GM12801 (cell line): ENCODE measurements around the gene DENND1C.

Experiments
- TF ChIP-seq, protein P1 (sequence below): IDR thresholded peaks from one replicate; pipeline ENCODE4 v1.5.1; 2011; ENCODE audit warnings: control low read depth; ENCODE audit not compliant: insufficient read length; ENCODE audit errors: extremely low read depth

DENND1C gene

DNA sequence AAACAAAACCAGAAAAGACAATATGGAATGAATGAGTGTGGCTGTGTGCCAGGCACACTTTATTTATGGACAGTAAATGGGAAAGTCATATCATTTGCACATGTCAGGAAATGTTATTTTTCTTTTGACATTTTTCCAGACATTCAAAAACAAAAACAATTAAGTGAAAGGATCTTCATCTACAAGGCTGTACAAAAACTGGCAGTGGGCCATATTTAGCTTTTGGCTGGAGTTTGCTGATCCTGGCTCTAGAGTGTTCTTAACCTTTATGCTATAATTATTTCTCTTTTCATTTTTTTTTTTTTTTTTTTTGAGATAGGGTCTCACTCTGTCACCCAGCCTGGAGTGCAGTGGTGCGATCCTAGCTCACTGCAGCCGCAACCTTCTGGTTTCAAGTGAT, 42.7 kb upstream of the DENND1C start:
- TF ChIP-seq, protein P1, sequence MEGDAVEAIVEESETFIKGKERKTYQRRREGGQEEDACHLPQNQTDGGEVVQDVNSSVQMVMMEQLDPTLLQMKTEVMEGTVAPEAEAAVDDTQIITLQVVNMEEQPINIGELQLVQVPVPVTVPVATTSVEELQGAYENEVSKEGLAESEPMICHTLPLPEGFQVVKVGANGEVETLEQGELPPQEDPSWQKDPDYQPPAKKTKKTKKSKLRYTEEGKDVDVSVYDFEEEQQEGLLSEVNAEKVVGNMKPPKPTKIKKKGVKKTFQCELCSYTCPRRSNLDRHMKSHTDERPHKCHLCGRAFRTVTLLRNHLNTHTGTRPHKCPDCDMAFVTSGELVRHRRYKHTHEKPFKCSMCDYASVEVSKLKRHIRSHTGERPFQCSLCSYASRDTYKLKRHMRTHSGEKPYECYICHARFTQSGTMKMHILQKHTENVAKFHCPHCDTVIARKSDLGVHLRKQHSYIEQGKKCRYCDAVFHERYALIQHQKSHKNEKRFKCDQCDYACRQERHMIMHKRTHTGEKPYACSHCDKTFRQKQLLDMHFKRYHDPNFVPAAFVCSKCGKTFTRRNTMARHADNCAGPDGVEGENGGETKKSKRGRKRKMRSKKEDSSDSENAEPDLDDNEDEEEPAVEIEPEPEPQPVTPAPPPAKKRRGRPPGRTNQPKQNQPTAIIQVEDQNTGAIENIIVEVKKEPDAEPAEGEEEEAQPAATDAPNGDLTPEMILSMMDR: no peak

DNA sequence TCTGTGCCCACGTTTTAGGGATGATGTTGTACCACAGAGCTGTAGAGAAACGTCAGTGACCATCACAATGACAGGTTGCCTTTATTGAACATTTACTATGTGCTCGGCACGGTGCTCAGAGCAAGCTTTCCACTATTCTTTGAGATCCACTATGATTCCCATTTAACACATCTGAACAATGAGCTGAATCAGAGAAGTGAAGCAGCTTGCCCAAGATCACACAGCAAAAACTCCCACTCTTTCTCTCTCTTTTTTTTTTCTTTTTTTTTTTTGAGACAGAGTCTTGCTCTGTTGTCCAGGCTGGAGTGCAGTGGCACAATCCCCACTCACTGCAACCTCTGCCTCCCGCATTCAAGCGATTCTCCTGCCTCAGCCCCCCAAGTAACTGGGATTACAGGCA, 41.1 kb upstream of the DENND1C start:
- TF ChIP-seq, protein P1: no peak

- TF ChIP-seq, protein P1: no peak
Measured at GRCh38 chr19:6521718-6522646, 40.4 kb upstream of the DENND1C start.

DNA sequence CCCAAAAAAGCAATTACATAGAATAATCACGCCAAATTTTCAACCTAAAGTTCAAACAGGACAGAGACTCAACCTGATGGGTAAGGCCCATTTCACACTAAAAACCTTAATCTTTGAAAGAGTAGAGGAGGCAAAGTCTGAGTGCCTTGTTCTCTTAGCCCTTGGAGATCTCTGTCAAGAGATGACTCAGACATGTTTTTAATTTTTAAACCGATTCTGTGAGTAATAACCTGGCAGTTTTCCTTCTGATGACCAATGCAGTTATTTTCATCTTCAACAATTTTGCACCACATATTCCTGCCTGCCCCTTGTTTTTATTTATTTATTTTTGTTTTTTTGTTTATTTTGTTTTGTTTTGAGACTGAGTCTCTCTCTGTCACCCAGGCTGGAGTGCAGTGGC, 37.7 kb upstream of the DENND1C start:
- TF ChIP-seq, protein P1: no peak

DNA sequence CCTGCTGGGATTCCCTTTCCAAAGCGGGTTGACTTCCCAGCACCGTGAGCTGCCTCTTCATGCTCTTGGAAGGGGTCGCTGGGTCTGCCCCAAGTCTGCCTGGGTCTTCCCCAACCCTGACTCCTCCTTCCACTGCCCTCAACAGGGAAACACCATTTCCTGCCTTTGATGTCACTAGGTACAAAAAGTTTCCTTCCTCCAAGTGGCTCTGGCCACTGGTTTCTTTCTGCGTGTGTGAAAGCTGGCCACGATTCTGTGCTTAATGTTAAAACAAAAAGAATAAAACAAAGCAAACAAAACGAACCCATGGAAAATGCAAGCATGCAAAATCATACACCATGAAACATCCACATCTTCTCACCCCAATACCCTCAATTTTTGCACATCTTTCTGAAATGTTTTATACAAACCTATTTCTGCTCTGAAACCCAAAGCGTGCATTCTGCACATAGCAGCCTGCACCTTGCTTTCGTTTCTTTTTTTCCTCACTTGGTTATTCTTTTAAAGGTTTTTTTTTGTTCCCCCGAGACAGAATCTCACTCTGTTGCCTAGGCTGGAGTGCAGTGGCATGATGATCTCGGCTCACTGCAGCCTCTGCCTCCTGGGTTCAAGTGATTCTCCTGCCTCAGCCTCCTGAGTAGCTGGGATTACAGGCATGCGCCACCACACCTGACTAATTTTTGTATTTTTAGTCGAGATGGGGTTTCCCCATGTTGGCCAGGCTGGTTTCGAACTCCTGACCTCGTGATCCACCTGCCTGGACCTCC, 36.7 kb upstream of the DENND1C start:
- TF ChIP-seq, protein P1: no peak

GRCh38 chr19:6516659-6517291, 35.2 kb upstream of the DENND1C start:
- TF ChIP-seq, protein P1: no peak
